Skeletal muscle tissue (tissue), 4 donors: ENCODE measurements around the gene HDLBP. TPM values are rescaled to one million over a fixed set of nuclear protein-coding genes. Genes with fewer than 3 reads are reported as not detected.
"Not testable (repeated sequence)": the region's sequence is repeated elsewhere in the genome, so short reads cannot be mapped to it uniquely, and the experiment has no call there.

Source experiments
- H3K27ac ChIP-seq: one replicate; pipeline ENCODE4 v1.7.0; 2013; ENCODE audit warnings: mild to moderate bottlenecking, low read depth, low read length, inconsistent platforms
- H3K27me3 ChIP-seq, 3 donors: one replicate each; pipeline ENCODE4 v1.7.0; 2013; ENCODE audit warnings: low read length in 3 of 3; ENCODE audit not compliant: control insufficient read depth in 3 of 3, insufficient read depth in 3 of 3
- H3K36me3 ChIP-seq, 3 donors: one replicate each; pipeline ENCODE4 v1.7.0; 2013; ENCODE audit warnings: low read length in 3 of 3; ENCODE audit not compliant: control insufficient read depth in 3 of 3, insufficient read depth in 3 of 3
- H3K4me1 ChIP-seq, 3 donors: one replicate each; pipeline ENCODE4 v1.7.0; 2013; ENCODE audit warnings: low read length in 3 of 3, mild to moderate bottlenecking in 3 of 3; ENCODE audit not compliant: control insufficient read depth in 3 of 3, insufficient read depth in 3 of 3
- H3K4me3 ChIP-seq, 3 donors: one replicate each; pipeline ENCODE4 v1.7.0; 2013; ENCODE audit warnings: low read length in 3 of 3
- H3K9ac ChIP-seq, 3 donors: one replicate each; pipeline ENCODE4 v1.7.0; 2013; ENCODE audit warnings: low read length in 3 of 3, mild to moderate bottlenecking in 3 of 3, moderate library complexity in 2 of 3, low read depth in 1 of 3
- H3K9me3 ChIP-seq, 3 donors: one replicate each; pipeline ENCODE4 v1.7.0; 2013; ENCODE audit warnings: low read length in 3 of 3; ENCODE audit not compliant: control insufficient read depth in 3 of 3
- total RNA-seq: library from RNA; depleted of rRNA; stranded (reverse); fragments of >200 nt; gene quantifications from one replicate; pipeline ENCODE4 v1.2.3, GENCODE V29; 2014
- donor health status: Osteomylitis.

HDLBP gene
- total RNA-seq, 1 donor from 2014 or later: 473 TPM

- H3K9me3 ChIP-seq: no peaks in the 10 kb centered on the region
- H3K27ac ChIP-seq: no peak overlapping the region
- H3K4me3 ChIP-seq: no peak overlapping the region
- no peaks in the 10 kb centered on the region for H3K27me3 ChIP-seq
- no peaks in the 10 kb centered on the region for H3K36me3 ChIP-seq
- H3K9ac ChIP-seq: no peak overlapping the region
- no peaks in the 10 kb centered on the region for H3K4me1 ChIP-seq
These were observed 112.8 kb downstream of the HDLBP start for GRCh38 chr2:241202681-241203080.

- Histone ChIP-seq H3K27me3 (no peaks in the 10 kb centered on the region), H3K9ac (no peak overlapping the region), H3K4me3 (no peak overlapping the region), H3K36me3 (no peaks in the 10 kb centered on the region), H3K9me3 (no peaks in the 10 kb centered on the region), H3K4me1 (no peaks in the 10 kb centered on the region), H3K27ac (no peak overlapping the region)
These were observed 113.2 kb downstream of the HDLBP start for GRCh38 chr2:241202268-241202585.

- Histone ChIP-seq H3K4me3 (no peak overlapping the region), H3K9ac (no peak overlapping the region), H3K9me3 (no peaks in the 10 kb centered on the region)
These were observed 113.8 kb downstream of the HDLBP start for GRCh38 chr2:241201445-241202267.

GRCh38 chr2:241200822-241201395, 114.6 kb downstream of the HDLBP start:
- no peak overlapping the region for H3K27ac ChIP-seq
- H3K9ac ChIP-seq: no peak overlapping the region
- H3K4me3 ChIP-seq: no peak overlapping the region
- H3K9me3 ChIP-seq: no peaks in the 10 kb centered on the region
- no peaks in the 10 kb centered on the region for H3K36me3 ChIP-seq
- no peaks in the 10 kb centered on the region for H3K4me1 ChIP-seq
- H3K27me3 ChIP-seq: no peaks in the 10 kb centered on the region

More at GRCh38 chr2:241201445-241202267, 113.8 kb downstream of the HDLBP start:
- H3K4me1 ChIP-seq: no peaks in the 10 kb centered on the region
- no peaks in the 10 kb centered on the region for H3K36me3 ChIP-seq
- no peak overlapping the region for H3K27ac ChIP-seq
- no peaks in the 10 kb centered on the region for H3K27me3 ChIP-seq

GRCh38 chr2:241199897-241200821, 115.3 kb downstream of the HDLBP start:
- Histone ChIP-seq H3K9ac (no peak overlapping the region), H3K27me3 (no peaks in the 10 kb centered on the region), H3K4me1 (no peaks in the 10 kb centered on the region), H3K36me3 (no peaks in the 10 kb centered on the region), H3K27ac (no peak overlapping the region), H3K4me3 (no peak overlapping the region), H3K9me3 (no peaks in the 10 kb centered on the region)

- H3K9ac ChIP-seq: no peak overlapping the region
- no peaks in the 10 kb centered on the region for H3K27me3 ChIP-seq
- H3K9me3 ChIP-seq: no peaks in the 10 kb centered on the region
- no peaks in the 10 kb centered on the region for H3K4me1 ChIP-seq
- no peak overlapping the region for H3K27ac ChIP-seq
- no peak overlapping the region for H3K4me3 ChIP-seq
- no peaks in the 10 kb centered on the region for H3K36me3 ChIP-seq
These were observed 116.2 kb downstream of the HDLBP start for GRCh38 chr2:241199286-241199685.

GRCh38 chr2:241198381-241199279, 116.8 kb downstream of the HDLBP start:
- Histone ChIP-seq H3K27me3 (no peaks in the 10 kb centered on the region), H3K9ac (no peak overlapping the region), H3K4me3 (no peak overlapping the region), H3K27ac (no peak overlapping the region), H3K36me3 (no peaks in the 10 kb centered on the region), H3K4me1 (no peaks in the 10 kb centered on the region), H3K9me3 (no peaks in the 10 kb centered on the region)

- Histone ChIP-seq H3K4me1 (no peaks in the 10 kb centered on the region), H3K27ac (no peak overlapping the region)
These were observed 117.5 kb downstream of the HDLBP start for GRCh38 chr2:241197947-241198346.

GRCh38 chr2:241197246-241197645, 118.2 kb downstream of the HDLBP start:
- not testable (repeated sequence) for H3K4me1 ChIP-seq, H3K4me3 ChIP-seq, H3K27ac ChIP-seq, H3K9me3 ChIP-seq, H3K27me3 ChIP-seq, H3K9ac ChIP-seq, H3K36me3 ChIP-seq

More at GRCh38 chr2:241197947-241198346, 117.5 kb downstream of the HDLBP start:
- Histone ChIP-seq H3K9me3 (no peaks in the 10 kb centered on the region), H3K9ac (no peak overlapping the region), H3K27me3 (no peaks in the 10 kb centered on the region), H3K36me3 (no peaks in the 10 kb centered on the region), H3K4me3 (no peak overlapping the region)
